ENCODE results near the gene DGUOK. TPM values are rescaled to one million over a fixed set of nuclear protein-coding genes. Genes with fewer than 3 reads are reported as not detected.
A peak's percentile ranks its signal among the peaks of the same experiment; 100 is the strongest.

DGUOK gene
- total RNA-seq, 1 experiment from 2014 or later = 78.5 TPM

- Histone ChIP-seq H3K36me3 (ENCODE audit: control insufficient read depth, insufficient read depth, low read length) (no peaks in the 10 kb centered on the region; the same call in 1 of the 2 replicates), H3K9me3 (ENCODE audit: control insufficient read depth, insufficient read depth, low read depth, low read length) (no peaks in the 10 kb centered on the region), H3K27me3 (ENCODE audit: control insufficient read depth, insufficient read depth, low read length) (no peaks in the 10 kb centered on the region), H3K4me3 (ENCODE audit: low read depth in 2 of 2, low read length in 2 of 2) (peak overlapping the region; percentile 51 to 64), H3K27ac (ENCODE audit: low read length) (peak overlapping the region; percentile 86), H3K4me1 (ENCODE audit: control insufficient read depth, insufficient read depth, low read length) (peaks cover 60% of the 10 kb centered on the region)
- DNase-seq (ENCODE audit: low read depth, low spot score) (no peak), ATAC-seq (peak; percentile 4; the same call in 1 of the 2 replicates)
- ChIA-PET POLR2A (no interaction called here), CTCF (no interaction called here)
- BruUV-seq (replicated peaks) = no TSS peak
- in situ Hi-C loops (cut with HindIII; ENCODE audit: low pct_unique_long_range_greater_than_20kb, low sequenced_read_pairs) = no loop called here
- intact Hi-C loops (cut with micrococcal nuclease; ENCODE audit: unreplicated experiment) = no loop called here
- TF ChIP-seq REST (IDR thresholded peaks at IDR 0.05; ENCODE audit: insufficient read depth in 1 of 2, low read depth in 2 of 2, low read length in 1 of 2) = no peak
- TF ChIP-seq CTCF (IDR thresholded peaks at IDR 0.05) = no peak
- no peak for TF ChIP-seq TCF7L2 (IDR thresholded peaks at IDR 0.05; ENCODE audit: low read depth, low read length)
- TF ChIP-seq SIN3A (IDR thresholded peaks at IDR 0.05; ENCODE audit: borderline replicate concordance, insufficient read depth, low read depth, low read length) = no peak
- no peak for TF ChIP-seq POLR2AphosphoS5 (IDR thresholded peaks at IDR 0.05; ENCODE audit: low read depth, low read length)
Measured at GRCh38 chr2:73985308-73986084, 58.8 kb downstream of the DGUOK start.

GRCh38 chr2:73986085-73986681 lies 59.5 kb downstream of the DGUOK start:
- Histone ChIP-seq H3K36me3 (ENCODE audit: control insufficient read depth, insufficient read depth, low read length) (no peaks in the 10 kb centered on the region), H3K27ac (ENCODE audit: low read length) (peak overlapping the region; percentile 86), H3K4me3 (ENCODE audit: low read depth in 2 of 2, low read length in 2 of 2) (peak overlapping the region; percentile 51 to 64), H3K4me1 (ENCODE audit: control insufficient read depth, insufficient read depth, low read length) (peaks cover 53% of the 10 kb centered on the region), H3K27me3 (ENCODE audit: control insufficient read depth, insufficient read depth, low read length) (no peaks in the 10 kb centered on the region), H3K9me3 (ENCODE audit: control insufficient read depth, insufficient read depth, low read depth, low read length) (no peaks in the 10 kb centered on the region)
- intact Hi-C loops (cut with micrococcal nuclease; ENCODE audit: unreplicated experiment) = no loop called here
- in situ Hi-C loops (cut with HindIII; ENCODE audit: low pct_unique_long_range_greater_than_20kb, low sequenced_read_pairs) = no loop called here
- CTCF ChIA-PET = interaction anchor here (1.9 kb wide), 1 partner anchor 158 kb away, joined by 13 read pairs; the partner anchor contains the start of gene STAMBP
- TF ChIP-seq TCF7L2 (IDR thresholded peaks at IDR 0.05; ENCODE audit: low read depth, low read length) = no peak
- TF ChIP-seq CTCF (IDR thresholded peaks at IDR 0.05) = no peak
- TF ChIP-seq SIN3A (IDR thresholded peaks at IDR 0.05; ENCODE audit: borderline replicate concordance, insufficient read depth, low read depth, low read length) = no peak
- TF ChIP-seq POLR2AphosphoS5 (IDR thresholded peaks at IDR 0.05; ENCODE audit: low read depth, low read length) = no peak
- TF ChIP-seq REST (IDR thresholded peaks at IDR 0.05; ENCODE audit: insufficient read depth in 1 of 2, low read depth in 2 of 2, low read length in 1 of 2) = no peak
- ATAC-seq (no peak), DNase-seq (ENCODE audit: low read depth, low spot score) (no peak)
- BruUV-seq (replicated peaks) = no TSS peak
- POLR2A ChIA-PET = interaction anchor here (0.5 kb wide), 1 partner anchor 130 kb away, joined by 11 read pairs; no protein-coding TSS in a partner anchor
